ENCODE measurements around the gene ADIG. TPM values are rescaled to one million over a fixed set of nuclear protein-coding genes. Genes with fewer than 3 reads are reported as not detected.

Gene ADIG
- total and polyA plus RNA-seq, 8 donors = not detected

DNA sequence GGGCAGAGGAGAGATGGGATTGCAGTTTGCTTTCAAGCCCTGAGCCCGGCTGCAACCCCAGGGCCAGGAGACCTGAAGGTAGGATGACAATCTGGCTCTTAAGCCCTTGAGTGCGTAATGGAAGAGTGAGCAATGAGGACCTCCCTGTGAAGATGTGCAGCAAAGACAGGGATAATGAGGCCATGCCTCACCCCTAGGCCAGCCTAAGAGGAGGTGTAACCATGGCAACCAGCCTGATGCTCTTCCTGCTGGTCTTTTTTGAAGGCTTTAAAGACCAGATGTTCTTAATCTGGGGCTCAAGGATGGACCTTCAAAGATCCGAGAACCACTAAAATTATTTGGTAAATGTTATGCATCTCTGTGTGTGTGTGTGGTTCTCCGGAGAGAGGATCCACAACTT lies 28.8 kb downstream of the ADIG start:
- H3K27ac ChIP-seq = no peak overlapping the region
- no peaks in the 10 kb centered on the region for H3K4me1 ChIP-seq
- no peaks in the 10 kb centered on the region for H3K36me3 ChIP-seq
- DNase-seq = no peak
- WGBS, 5 donors = 72 to 93% (median 83%) methylated on average over 4 of the region's 4 CpGs
- H3K9me3 ChIP-seq = no peaks in the 10 kb centered on the region
- intact Hi-C loops (cut with DNase I; ENCODE audit: low total_unique reads) = no loop called here
- TF ChIP-seq POLR2AphosphoS5 (IDR thresholded peaks at IDR 0.05) = no peak
- no peak for TF ChIP-seq POLR2A (IDR thresholded peaks at IDR 0.05)
- no peak for TF ChIP-seq EP300 (IDR thresholded peaks at IDR 0.05)
- TF ChIP-seq, protein P1, sequence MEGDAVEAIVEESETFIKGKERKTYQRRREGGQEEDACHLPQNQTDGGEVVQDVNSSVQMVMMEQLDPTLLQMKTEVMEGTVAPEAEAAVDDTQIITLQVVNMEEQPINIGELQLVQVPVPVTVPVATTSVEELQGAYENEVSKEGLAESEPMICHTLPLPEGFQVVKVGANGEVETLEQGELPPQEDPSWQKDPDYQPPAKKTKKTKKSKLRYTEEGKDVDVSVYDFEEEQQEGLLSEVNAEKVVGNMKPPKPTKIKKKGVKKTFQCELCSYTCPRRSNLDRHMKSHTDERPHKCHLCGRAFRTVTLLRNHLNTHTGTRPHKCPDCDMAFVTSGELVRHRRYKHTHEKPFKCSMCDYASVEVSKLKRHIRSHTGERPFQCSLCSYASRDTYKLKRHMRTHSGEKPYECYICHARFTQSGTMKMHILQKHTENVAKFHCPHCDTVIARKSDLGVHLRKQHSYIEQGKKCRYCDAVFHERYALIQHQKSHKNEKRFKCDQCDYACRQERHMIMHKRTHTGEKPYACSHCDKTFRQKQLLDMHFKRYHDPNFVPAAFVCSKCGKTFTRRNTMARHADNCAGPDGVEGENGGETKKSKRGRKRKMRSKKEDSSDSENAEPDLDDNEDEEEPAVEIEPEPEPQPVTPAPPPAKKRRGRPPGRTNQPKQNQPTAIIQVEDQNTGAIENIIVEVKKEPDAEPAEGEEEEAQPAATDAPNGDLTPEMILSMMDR (IDR thresholded peaks at IDR 0.05) = no peak
- H3K27me3 ChIP-seq = peaks cover 0 to 17% (median 0%) of the 10 kb centered on the region in 3 donors
- no peak overlapping the region for H3K4me3 ChIP-seq

DNA sequence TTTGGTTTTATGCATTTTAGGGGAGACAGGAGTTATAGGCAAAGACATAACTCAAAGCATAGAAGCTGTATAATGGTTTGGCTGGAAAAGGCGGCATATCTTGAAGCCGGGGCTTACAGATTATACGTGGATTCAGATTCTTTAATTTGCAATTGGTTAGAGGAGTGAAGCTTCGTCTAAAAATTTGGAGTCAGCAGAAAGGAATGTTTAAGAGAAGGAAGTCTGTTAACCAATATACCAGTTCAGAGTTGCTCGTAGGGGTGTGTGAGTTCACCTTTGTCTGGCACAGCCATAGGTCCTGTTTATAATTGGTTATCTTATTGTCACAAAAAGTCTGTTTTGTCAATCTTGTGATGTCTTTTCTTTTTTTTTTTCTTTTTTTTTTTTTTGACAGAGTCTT lies 29.5 kb downstream of the ADIG start:
- 70 to 80% (median 72%) methylated on average over 5 of the region's 5 CpGs for WGBS, 5 donors
- TF ChIP-seq POLR2A (IDR thresholded peaks at IDR 0.05) = no peak
- TF ChIP-seq EP300 (IDR thresholded peaks at IDR 0.05) = no peak
- TF ChIP-seq, protein P1 (IDR thresholded peaks at IDR 0.05) = no peak
- no peak for TF ChIP-seq POLR2AphosphoS5 (IDR thresholded peaks at IDR 0.05)
- Histone ChIP-seq H3K9me3 (no peaks in the 10 kb centered on the region), H3K36me3 (no peaks in the 10 kb centered on the region), H3K4me3 (no peak overlapping the region), H3K27ac (no peak overlapping the region), H3K4me1 (no peaks in the 10 kb centered on the region), H3K27me3 (peaks cover 0 to 22% (median 0%) of the 10 kb centered on the region in 3 donors)
- DNase-seq = no peak
- intact Hi-C loops (cut with DNase I; ENCODE audit: low total_unique reads) = no loop called here

DNA sequence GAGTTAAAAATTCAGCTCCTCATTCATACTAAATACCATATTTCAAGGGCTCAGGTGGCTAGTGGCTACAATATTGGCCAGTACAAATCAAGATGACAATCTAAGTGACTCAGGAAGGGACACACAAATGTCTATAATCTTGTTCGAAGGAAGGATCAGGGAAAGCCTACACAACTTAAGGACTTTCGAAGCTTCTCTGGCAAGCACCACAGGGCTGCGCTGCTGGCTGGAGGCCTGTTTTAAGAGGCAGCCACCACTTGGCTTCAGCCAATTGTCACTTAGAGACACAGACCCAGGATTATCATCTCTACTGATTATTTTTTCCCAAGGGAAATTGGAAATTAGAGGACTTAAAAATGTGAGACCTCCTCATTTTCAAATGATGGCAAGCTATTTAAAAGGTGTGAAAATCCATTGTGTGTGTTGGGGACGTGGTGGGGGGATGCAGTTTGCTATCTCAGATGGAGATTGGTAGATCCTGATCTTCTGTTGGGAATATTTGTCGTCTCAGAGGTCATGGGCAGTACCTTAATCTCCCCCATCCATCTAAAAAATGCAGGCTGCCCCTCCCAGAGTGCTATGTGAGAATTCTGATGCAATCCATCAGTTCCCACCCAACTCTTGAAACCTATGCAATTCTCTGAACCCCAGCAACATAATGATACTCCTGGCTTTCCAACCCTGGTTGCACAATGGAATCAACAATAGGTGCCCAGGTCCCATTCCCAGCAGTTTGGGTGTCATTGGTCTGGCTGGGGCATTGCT lies 31.9 kb downstream of the ADIG start:
- Histone ChIP-seq H3K4me3 (no peak overlapping the region), H3K27ac (no peak overlapping the region), H3K36me3 (no peaks in the 10 kb centered on the region), H3K27me3 (peaks cover 0 to 31% (median 0%) of the 10 kb centered on the region in 3 donors), H3K4me1 (no peaks in the 10 kb centered on the region), H3K9me3 (no peaks in the 10 kb centered on the region)
- no peak for DNase-seq
- WGBS, 5 donors = 58 to 77% (median 60%) methylated on average over 5 of the region's 5 CpGs
- TF ChIP-seq, protein P1 (IDR thresholded peaks at IDR 0.05) = no peak
- TF ChIP-seq POLR2AphosphoS5 (IDR thresholded peaks at IDR 0.05) (no peak), POLR2A (IDR thresholded peaks at IDR 0.05) (no peak), EP300 (IDR thresholded peaks at IDR 0.05) (no peak)
- intact Hi-C loops (cut with DNase I; ENCODE audit: low total_unique reads) = no loop called here

- no peaks in the 10 kb centered on the region for H3K36me3 ChIP-seq
- H3K27me3 ChIP-seq = peaks cover 0 to 41% (median 0%) of the 10 kb centered on the region in 3 donors
- H3K4me1 ChIP-seq = no peaks in the 10 kb centered on the region
- no peak overlapping the region for H3K4me3 ChIP-seq
- intact Hi-C loops (cut with DNase I; ENCODE audit: low total_unique reads) = no loop called here
- TF ChIP-seq POLR2AphosphoS5 (IDR thresholded peaks at IDR 0.05) (no peak), POLR2A (IDR thresholded peaks at IDR 0.05) (no peak), EP300 (IDR thresholded peaks at IDR 0.05) (no peak)
- TF ChIP-seq, protein P1 (IDR thresholded peaks at IDR 0.05) = no peak
- DNase-seq = no peak
- no peaks in the 10 kb centered on the region for H3K9me3 ChIP-seq
- 86 to 91% (median 89%) methylated on average over 10 to 15 of the region's 15 CpGs for WGBS, 5 donors
- H3K27ac ChIP-seq = no peak overlapping the region
Measured at GRCh38 chr20:38615283-38615682, 34.3 kb downstream of the ADIG start.

All from stomach (tissue), 9 donors.